Astrocyte (in vitro differentiated cells and primary cell): ENCODE measurements around the gene IL2RA.

Experiments used
- CTCF ChIP-seq: IDR thresholded peaks from 2 replicates; pipeline ENCODE4 v1.5.1; 2011; ENCODE audit warnings: low read depth, mild to moderate bottlenecking, inconsistent platforms, low read length, moderate library complexity; ENCODE audit not compliant: insufficient read depth
- EZH2 ChIP-seq: IDR thresholded peaks from 2 replicates; pipeline ENCODE4 v1.6.1; 2012; ENCODE audit warnings: mild to moderate bottlenecking, low read length, inconsistent platforms; ENCODE audit not compliant: insufficient read depth

DNA sequence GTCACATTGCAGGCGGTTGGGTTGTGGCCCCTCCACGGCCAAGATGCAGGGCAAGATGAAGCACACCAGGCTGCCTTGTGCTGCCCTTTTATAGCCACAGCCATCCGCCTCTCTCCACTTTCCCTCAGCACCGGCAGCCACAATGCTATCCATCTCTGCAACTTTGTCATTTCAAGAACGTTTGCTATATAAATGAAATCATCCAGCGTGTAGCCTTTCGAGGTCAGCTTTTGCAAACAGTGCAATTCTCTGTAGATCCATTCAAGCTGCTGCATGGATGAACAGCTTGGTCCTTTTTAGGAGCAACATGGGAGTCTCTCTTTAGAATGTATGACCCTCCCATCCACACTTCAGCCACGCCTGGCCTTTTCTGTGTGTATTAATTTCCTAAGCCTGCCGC lies 78.4 kb downstream of the IL2RA start:
- TF ChIP-seq CTCF, result no peak
- no peak for TF ChIP-seq EZH2
